Omental fat pad (tissue), 4 donors: ENCODE measurements around the gene INPP5E. TPM values are rescaled to one million over a fixed set of nuclear protein-coding genes. Genes with fewer than 3 reads are reported as not detected.

Source experiments
- ATAC-seq: fragments of 150-250 bp; one replicate; pipeline ENCODE4 v1.9.1; 2016; ENCODE audit warnings: mild to moderate bottlenecking, moderate library complexity; ENCODE audit not compliant: low FRiP score
- DNase-seq: peaks from one replicate; pipeline ENCODE4 v3.0.0-alpha.2; 2019; ENCODE audit warnings: low spot score
- CTCF ChIP-seq, 3 donors: fragments of 450-650 bp; IDR thresholded peaks; one replicate each; pipeline ENCODE4 v1.5.1; 2016 to 2017; ENCODE audit warnings: antibody characterized with exemption in 3 of 3, mild to moderate bottlenecking in 3 of 3, moderate library complexity in 2 of 3
- total RNA-seq, 4 donors: library from RNA; depleted of rRNA; stranded (reverse); fragments of >200 nt; gene quantifications; one replicate each; pipeline ENCODE4 v1.1.0, GENCODE V29; 2016

The INPP5E gene, protein sequence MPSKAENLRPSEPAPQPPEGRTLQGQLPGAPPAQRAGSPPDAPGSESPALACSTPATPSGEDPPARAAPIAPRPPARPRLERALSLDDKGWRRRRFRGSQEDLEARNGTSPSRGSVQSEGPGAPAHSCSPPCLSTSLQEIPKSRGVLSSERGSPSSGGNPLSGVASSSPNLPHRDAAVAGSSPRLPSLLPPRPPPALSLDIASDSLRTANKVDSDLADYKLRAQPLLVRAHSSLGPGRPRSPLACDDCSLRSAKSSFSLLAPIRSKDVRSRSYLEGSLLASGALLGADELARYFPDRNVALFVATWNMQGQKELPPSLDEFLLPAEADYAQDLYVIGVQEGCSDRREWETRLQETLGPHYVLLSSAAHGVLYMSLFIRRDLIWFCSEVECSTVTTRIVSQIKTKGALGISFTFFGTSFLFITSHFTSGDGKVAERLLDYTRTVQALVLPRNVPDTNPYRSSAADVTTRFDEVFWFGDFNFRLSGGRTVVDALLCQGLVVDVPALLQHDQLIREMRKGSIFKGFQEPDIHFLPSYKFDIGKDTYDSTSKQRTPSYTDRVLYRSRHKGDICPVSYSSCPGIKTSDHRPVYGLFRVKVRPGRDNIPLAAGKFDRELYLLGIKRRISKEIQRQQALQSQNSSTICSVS
- total RNA-seq, result 10 to 100 TPM in 1 of 4 donors, 1 to 10 TPM in 3; 5.4 to 13.1 (median 8.3) TPM

DNA sequence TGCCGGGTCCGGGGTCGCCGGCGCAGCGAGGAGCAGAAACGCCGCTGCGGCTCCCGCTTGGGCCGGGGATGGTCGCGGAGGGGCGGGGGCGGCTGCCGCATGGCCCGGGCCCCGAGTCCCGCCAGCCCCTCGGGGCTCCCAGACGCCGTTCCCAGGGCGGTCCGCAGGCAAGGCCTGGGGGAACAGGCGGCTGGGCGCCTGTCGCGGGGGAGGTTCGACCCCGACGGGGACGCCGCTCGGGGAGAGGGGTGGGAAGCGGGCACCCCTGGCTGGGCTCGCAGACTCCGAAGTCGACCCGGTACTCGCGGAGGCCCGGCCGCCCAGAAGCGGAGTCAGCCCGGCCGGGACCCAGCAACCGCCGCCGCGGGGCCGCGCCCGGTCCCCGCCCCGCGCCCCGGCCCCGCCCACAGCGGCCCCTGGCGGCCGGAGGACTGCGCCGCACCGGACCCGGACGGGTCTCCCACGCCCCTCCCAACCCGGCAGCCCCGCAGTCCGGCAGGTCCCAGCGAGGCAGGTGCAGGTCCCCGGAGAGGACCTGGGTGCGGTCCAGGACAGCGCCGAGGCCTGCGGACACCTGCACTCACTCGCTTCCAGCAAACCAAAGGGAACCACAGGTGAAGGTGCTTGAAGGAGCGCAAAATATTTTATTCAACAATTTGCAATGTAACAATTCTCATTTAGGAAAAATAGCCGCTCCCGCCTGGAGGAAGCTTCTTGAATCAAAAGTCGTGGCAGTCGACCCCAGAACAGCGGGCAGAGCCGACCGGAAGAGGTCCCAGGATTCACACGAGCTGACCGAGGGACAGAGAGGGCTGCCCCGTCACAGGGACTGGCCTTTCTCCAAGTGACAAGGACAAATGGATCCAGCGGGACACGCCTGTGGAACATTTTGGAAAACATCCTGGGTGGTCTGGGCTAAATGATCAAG is at the start of gene INPP5E:
TSS of gene INPP5E (minus strand) at position 365 of the 928 bp plus-strand sequence. CDS start 426 bp downstream, outside the sequence.
- no peak for TF ChIP-seq CTCF (IDR thresholded peaks at IDR 0.05)
- DNase-seq (peak; percentile 43), ATAC-seq (peak; percentile 88)

DNA sequence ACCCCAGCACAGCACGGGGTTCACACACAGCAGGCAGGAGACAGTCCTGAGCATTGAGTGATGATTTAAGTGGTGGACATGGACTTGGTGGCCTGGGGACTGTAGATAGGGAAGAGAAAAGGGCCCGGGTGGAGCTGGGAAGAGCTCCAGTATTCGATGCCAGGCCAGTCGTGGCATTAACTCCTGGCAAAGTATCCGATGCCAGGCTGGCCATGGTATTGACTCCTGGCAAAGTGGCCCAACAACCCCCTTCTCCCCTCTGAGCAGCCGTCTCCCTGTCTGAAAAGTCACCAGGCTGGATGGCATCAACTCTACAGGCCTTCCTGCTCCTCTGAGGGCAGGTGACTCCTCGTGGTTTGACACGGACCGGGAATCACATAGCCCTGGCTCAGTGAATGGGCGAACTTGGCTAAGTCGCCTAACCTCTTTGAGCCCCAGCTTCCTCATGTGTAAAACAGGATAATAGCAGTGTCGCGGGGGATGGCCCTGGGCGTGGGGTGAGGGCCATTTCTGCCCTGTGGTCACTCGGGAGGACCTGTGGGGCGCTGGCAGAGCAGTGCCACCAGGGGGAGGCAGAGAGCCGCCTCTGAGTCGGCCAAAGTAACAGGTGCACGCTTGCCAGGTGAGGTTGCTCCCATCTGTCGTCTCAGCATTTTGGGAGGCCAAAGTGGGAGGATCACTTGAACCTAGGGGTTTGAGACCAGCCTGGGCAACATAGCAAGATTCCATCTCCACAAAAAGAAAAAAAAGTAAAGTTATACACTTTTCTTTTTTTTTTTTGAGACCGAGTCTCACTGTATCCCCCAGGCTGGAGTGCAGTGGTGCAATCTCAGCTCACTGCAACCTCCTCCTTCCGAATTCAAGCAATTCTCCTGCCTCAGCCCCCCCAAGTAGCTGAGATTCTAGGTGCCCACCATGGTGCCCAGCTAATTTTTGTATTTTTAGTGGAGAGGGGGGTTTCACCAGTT is 48.9 kb upstream of the INPP5E start:
- TF ChIP-seq CTCF (IDR thresholded peaks at IDR 0.05), result peak in 1 of 3 donors; percentile 92
- peak; percentile 28 for ATAC-seq
- DNase-seq, result peak; percentile 68

DNA sequence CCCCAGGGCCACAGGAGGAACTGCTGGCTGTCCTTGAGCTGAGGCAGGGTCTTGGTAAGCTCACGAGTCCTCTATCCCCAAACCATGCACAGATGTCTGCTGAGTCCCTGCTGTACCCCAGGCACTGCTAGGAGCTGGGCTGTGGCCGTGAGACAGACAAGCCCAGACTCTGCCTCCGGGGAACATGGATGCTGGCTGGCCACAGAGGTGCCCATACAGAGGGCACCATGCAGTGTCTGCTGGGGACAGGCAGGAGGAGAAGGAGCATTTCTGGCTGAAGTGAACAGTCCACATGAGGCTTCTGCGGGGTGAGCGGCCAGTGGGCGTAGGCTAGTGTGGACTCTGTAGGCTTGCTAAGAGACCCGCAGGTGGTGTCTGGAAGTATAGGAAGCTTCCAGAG is 48.0 kb upstream of the INPP5E start:
- no peak for DNase-seq
- no peak for TF ChIP-seq CTCF (IDR thresholded peaks at IDR 0.05)
- ATAC-seq, result no peak

- DNase-seq (no peak), ATAC-seq (no peak)
- TF ChIP-seq CTCF (IDR thresholded peaks at IDR 0.05), result no peak
Measured at GRCh38 chr9:136486823-136487620, 47.4 kb upstream of the INPP5E start.

GRCh38 chr9:136486131-136486530 is 46.5 kb upstream of the INPP5E start:
- DNase-seq (no peak), ATAC-seq (no peak)
- no peak for TF ChIP-seq CTCF (IDR thresholded peaks at IDR 0.05)
